A673 (cell line): Measurements from ENCODE around the gene GLCCI1. TPM values are rescaled to one million over a fixed set of nuclear protein-coding genes. Genes with fewer than 3 reads are reported as not detected.

ENCODE experiments used
- BruUV-seq: library from RNA; stranded (reverse); fragments of 400-500 nt; replicated peaks from 2 replicates; lab custom pipeline; 2021; lab: Mats Ljungman, UMichigan
- CTCF ChIA-PET: fragments of 300-600 bp; sonication (Branson Sonifier 250); formaldehyde crosslinking; loops from one replicate; lab custom pipeline; 2022; ENCODE audit warnings: antibody characterized with exemption; lab: Charles Lee
- POLR2A ChIA-PET: fragments of 300-600 bp; sonication (Branson Sonifier 250); formaldehyde crosslinking; loops from one replicate; lab custom pipeline; 2022; ENCODE audit warnings: antibody characterized with exemption; ENCODE audit not compliant: low non-redundant PET; lab: Charles Lee
- DNase-seq: peaks from one replicate; pipeline ENCODE4 v3.0.0-alpha.2; 2015; ENCODE audit warnings: low spot score
- H3K27ac ChIP-seq: fragments of 200-600 bp; sonication (generic); 2 replicates; pipeline ENCODE4 v1.5.1; 2016; ENCODE audit warnings: mixed run types, low read depth, mild to moderate bottlenecking, mixed read lengths, antibody characterized with exemption, low read length; ENCODE audit not compliant: poor library complexity, severe bottlenecking
- H3K27me3 ChIP-seq: fragments of 200-600 bp; sonication (generic); replicated peaks from 2 replicates; pipeline ENCODE4 v1.6.1; 2017; ENCODE audit warnings: mixed run types, low read depth, mild to moderate bottlenecking, mixed read lengths, antibody characterized with exemption, low read length; ENCODE audit not compliant: insufficient read depth, poor library complexity
- H3K36me3 ChIP-seq: fragments of 200-600 bp; sonication (generic); 2 replicates; pipeline ENCODE4 v1.6.1; 2016; ENCODE audit warnings: mixed run types, mild to moderate bottlenecking, mixed read lengths, antibody characterized with exemption, low read length; ENCODE audit not compliant: insufficient read depth, poor library complexity, severe bottlenecking
- H3K4me1 ChIP-seq: fragments of 200-600 bp; sonication (generic); 2 replicates; pipeline ENCODE4 v1.6.1; 2017; ENCODE audit warnings: mixed run types, mild to moderate bottlenecking, mixed read lengths, antibody characterized with exemption, low read length; ENCODE audit not compliant: insufficient read depth, poor library complexity, severe bottlenecking
- H3K4me3 ChIP-seq: fragments of 200-600 bp; sonication (generic); 2 replicates; pipeline ENCODE4 v1.5.1; 2016; ENCODE audit warnings: low read depth, mixed run types, mild to moderate bottlenecking, mixed read lengths, low read length; ENCODE audit not compliant: poor library complexity, severe bottlenecking
- H3K9me3 ChIP-seq: fragments of 200-600 bp; sonication (generic); 2 replicates; pipeline ENCODE4 v1.6.1; 2016; ENCODE audit warnings: mixed run types, low read depth, mild to moderate bottlenecking, mixed read lengths, antibody characterized with exemption, low read length; ENCODE audit not compliant: poor library complexity, severe bottlenecking
- CTCF ChIP-seq: fragments of 300-800, 200-600 bp; sonication (generic); conservative IDR thresholded peaks from 2 replicates; pipeline ENCODE4 v1.5.1; 2017; ENCODE audit warnings: low read depth, mild to moderate bottlenecking, antibody characterized with exemption, low read length, moderate library complexity, mixed read lengths
- EZH2 ChIP-seq: fragments of 200-600 bp; sonication (generic); IDR thresholded peaks from 2 replicates; pipeline ENCODE4 v1.6.1; 2017; ENCODE audit warnings: borderline replicate concordance, low read depth, mild to moderate bottlenecking, mixed read lengths, antibody characterized with exemption, low read length; ENCODE audit not compliant: poor library complexity, severe bottlenecking
- intact Hi-C: fragments of 100-400 bp; cut with micrococcal nuclease; formaldehyde crosslinking; loops from one replicate; pipeline ENCODE4 v1.10.0; 2022; ENCODE audit not compliant: unreplicated experiment
- total RNA-seq: library from RNA; stranded (reverse); gene quantifications from 2 replicates; pipeline ENCODE4 v1.2.3, GENCODE V29; 2021

The GLCCI1 gene
- total RNA-seq, 1 experiment from 2014 or later, result 6.9 TPM

GRCh38 chr7:7970531-7971307 lies 2.1 kb downstream of the GLCCI1 start:
- POLR2A ChIA-PET, result interaction anchor here (0.6 to 0.7 kb wide), 2 partner anchors 63 to 1847 kb away, joined by 4 to 7 read pairs; no protein-coding TSS in a partner anchor

GRCh38 chr7:7971308-7972040 lies 2.9 kb downstream of the GLCCI1 start:
- H3K27me3 ChIP-seq, result no peaks in the 10 kb centered on the region
- BruUV-seq, result no TSS peak
- peaks cover 6% of the 10 kb centered on the region for H3K4me1 ChIP-seq
- ChIA-PET CTCF (no interaction called here), POLR2A (no interaction called here)
- H3K36me3 ChIP-seq, result no peaks in the 10 kb centered on the region
- H3K9me3 ChIP-seq, result no peaks in the 10 kb centered on the region
- H3K27ac ChIP-seq, result no peak overlapping the region
- H3K4me3 ChIP-seq, result peak overlapping the region; percentile 86
- TF ChIP-seq CTCF, result no peak
- TF ChIP-seq EZH2, result no peak
- DNase-seq, result no peak
- intact Hi-C loops, result no loop called here

More at GRCh38 chr7:7970531-7971307, 2.1 kb downstream of the GLCCI1 start:
- Histone ChIP-seq H3K27me3 (no peaks in the 10 kb centered on the region), H3K36me3 (no peaks in the 10 kb centered on the region), H3K27ac (no peak overlapping the region), H3K9me3 (no peaks in the 10 kb centered on the region), H3K4me1 (peaks cover 6% of the 10 kb centered on the region), H3K4me3 (peak overlapping the region; percentile 86)
- peak; percentile 2 for DNase-seq
- intact Hi-C loops, result no loop called here
- CTCF ChIA-PET, result interaction anchor here (0.6 to 0.9 kb wide), 2 partner anchors 289 to 326 kb away, joined by 3 to 5 read pairs; no protein-coding TSS in a partner anchor
- BruUV-seq, result TSS peak; percentile 63
- TF ChIP-seq EZH2, result no peak
- TF ChIP-seq CTCF, result no peak

GRCh38 chr7:7972128-7972527 lies 3.5 kb downstream of the GLCCI1 start:
- intact Hi-C loops, result no loop called here
- H3K9me3 ChIP-seq, result no peaks in the 10 kb centered on the region
- no peaks in the 10 kb centered on the region for H3K36me3 ChIP-seq
- H3K4me1 ChIP-seq, result peaks cover 6% of the 10 kb centered on the region
- H3K27me3 ChIP-seq, result no peaks in the 10 kb centered on the region
- TF ChIP-seq CTCF (no peak), EZH2 (no peak)
- ChIA-PET CTCF (no interaction called here), POLR2A (no interaction called here)
- BruUV-seq, result no TSS peak
- H3K27ac ChIP-seq, result no peak overlapping the region
- no peak for DNase-seq
- no peak overlapping the region for H3K4me3 ChIP-seq
